Measurements from ENCODE around the gene SLC39A11.

DNA sequence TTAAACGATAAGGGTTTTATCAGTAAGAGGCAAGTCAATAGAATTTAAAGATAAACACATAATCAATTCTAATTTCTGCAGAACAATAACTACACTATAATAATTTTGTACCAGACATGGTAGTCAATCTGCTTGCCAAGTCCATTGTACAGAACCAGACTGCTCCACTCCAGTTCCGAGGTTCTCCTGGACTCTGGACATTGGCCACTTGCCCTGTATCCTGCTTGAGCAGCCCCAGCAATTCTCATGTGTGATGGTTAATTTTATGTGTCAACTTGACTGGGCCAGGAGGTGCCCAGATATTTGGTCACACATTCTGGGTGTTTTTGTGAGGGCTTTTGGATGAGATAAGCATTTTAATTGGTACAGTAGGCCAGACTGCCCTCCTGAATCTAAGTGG is 384.6 kb downstream of the SLC39A11 start:
- TF ChIP-seq ZNF384 (IDR thresholded peaks at IDR 0.05) (no peak), SP1 (IDR thresholded peaks at IDR 0.05) (no peak), SUZ12 (IDR thresholded peaks at IDR 0.05) (no peak), FOXA1 (IDR thresholded peaks at IDR 0.05) (no peak), CTBP1 (IDR thresholded peaks at IDR 0.05; ENCODE audit: borderline replicate concordance) (no peak), L3MBTL2 (conservative IDR thresholded peaks at IDR 0.05) (no peak)
- TF ChIP-seq, protein P1, sequence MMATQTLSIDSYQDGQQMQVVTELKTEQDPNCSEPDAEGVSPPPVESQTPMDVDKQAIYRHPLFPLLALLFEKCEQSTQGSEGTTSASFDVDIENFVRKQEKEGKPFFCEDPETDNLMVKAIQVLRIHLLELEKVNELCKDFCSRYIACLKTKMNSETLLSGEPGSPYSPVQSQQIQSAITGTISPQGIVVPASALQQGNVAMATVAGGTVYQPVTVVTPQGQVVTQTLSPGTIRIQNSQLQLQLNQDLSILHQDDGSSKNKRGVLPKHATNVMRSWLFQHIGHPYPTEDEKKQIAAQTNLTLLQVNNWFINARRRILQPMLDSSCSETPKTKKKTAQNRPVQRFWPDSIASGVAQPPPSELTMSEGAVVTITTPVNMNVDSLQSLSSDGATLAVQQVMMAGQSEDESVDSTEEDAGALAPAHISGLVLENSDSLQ (IDR thresholded peaks at IDR 0.05), result no peak
